Left lung (tissue), 10 donors: Measurements from ENCODE around the gene IGFL4. TPM values are rescaled to one million over a fixed set of nuclear protein-coding genes. Genes with fewer than 3 reads are reported as not detected.
A peak's percentile ranks its signal among the peaks of the same experiment; 100 is the strongest.

ENCODE experiments used
- ATAC-seq: fragments of 200-7000 bp; cut with Tn5 transposase; one replicate; pipeline ENCODE4 v1.9.1; 2020; ENCODE audit warnings: moderate library complexity
- DNase-seq, 4 donors: peaks; one replicate each; pipeline ENCODE4 v3.0.0-alpha.2; 2013 to 2020
- H3K27ac ChIP-seq, 2 donors: fragments of 200-600 bp; sonication (generic) in 1 of 2; one replicate each; pipeline versions ENCODE4 v1.5.0 to v1.8.0; 2020 to 2021
- H3K27me3 ChIP-seq, 2 donors: fragments of 200-600 bp; sonication (generic) in 1 of 2; one replicate each; pipeline versions ENCODE4 v1.5.0 to v1.8.0; 2020 to 2021
- H3K36me3 ChIP-seq, 2 donors: fragments of 200-600 bp; sonication (generic) in 1 of 2; one replicate each; pipeline versions ENCODE4 v1.5.0 to v1.8.0; 2020 to 2021
- H3K4me1 ChIP-seq, 2 donors: fragments of 200-600 bp; one replicate each; pipeline ENCODE4 v1.8.0; 2021
- H3K4me3 ChIP-seq, 2 donors: fragments of 200-600 bp; sonication (generic) in 1 of 2; one replicate each; pipeline versions ENCODE4 v1.5.0 to v1.8.0; 2020 to 2021; ENCODE audit warnings: mild to moderate bottlenecking in 1 of 2
- H3K9me3 ChIP-seq, 2 donors: fragments of 200-600 bp; sonication (generic) in 1 of 2; one replicate each; pipeline versions ENCODE4 v1.5.0 to v1.8.0; 2020 to 2021
- intact Hi-C, 2 donors: fragments of 100-400 bp; cut with DNase I; formaldehyde crosslinking; loops; one replicate each; pipeline versions ENCODE4 v1.11.2 to v1.14.2; 2022
- polyA plus RNA-seq, 6 donors: library from polyadenylated mRNA; unstranded; fragments of 120-200 nt; gene quantifications; one replicate each; pipeline ENCODE4 v1.2.1, GENCODE V29; 2013; ENCODE audit not compliant: insufficient read length in 6 of 6
- total RNA-seq, 2 donors: library from RNA; stranded (reverse); fragmentation: NEBNext Ultra II Directional; extraction: Animal tissue kit (Norgen Biotek cat#: 25700); gene quantifications; one replicate each; pipeline ENCODE4 v1.2.1, GENCODE V29; 2021
- TF ChIP-seq, protein P1 (sequence below), 2 donors: fragments of 200-600 bp; sonication (generic) in 1 of 2; IDR thresholded peaks; one replicate each; pipeline versions ENCODE4 v1.5.0 to v1.8.0; 2021; ENCODE audit warnings: antibody characterized with exemption in 2 of 2
- donor health status: DM: no; HTN: yes; CAD: no.
- donor health status: DM: no; HTN: no; CAD: no.

The IGFL4 gene
- total and polyA plus RNA-seq, 8 donors, result 0.48 to 1.2 (median 1.0) TPM; not detected in 2

DNA sequence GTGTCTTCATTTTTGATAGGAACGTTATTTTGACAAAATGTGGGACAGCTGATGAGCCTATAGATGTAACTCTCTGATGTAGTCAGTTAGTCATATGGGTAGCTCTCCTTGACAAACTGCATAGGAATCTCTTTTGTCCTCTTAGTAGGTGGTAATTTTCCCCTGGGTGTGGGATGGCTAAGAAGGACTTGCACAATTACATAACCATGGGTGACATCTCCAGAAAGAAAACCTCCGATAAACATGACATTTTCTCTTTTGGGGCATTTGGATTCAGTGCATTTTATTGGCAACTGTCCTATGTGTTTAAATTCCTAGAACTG, 41.9 kb upstream of the IGFL4 start:
- intact Hi-C loops, result loop anchor here in 1 of 2 donors (10.0 kb wide), 1 partner anchor 102 kb away; no protein-coding TSS in a partner anchor
- H3K4me3 ChIP-seq, result no peak overlapping the region
- no peak for ATAC-seq
- no peak for DNase-seq
- no peaks in the 10 kb centered on the region for H3K36me3 ChIP-seq
- TF ChIP-seq, protein P1, sequence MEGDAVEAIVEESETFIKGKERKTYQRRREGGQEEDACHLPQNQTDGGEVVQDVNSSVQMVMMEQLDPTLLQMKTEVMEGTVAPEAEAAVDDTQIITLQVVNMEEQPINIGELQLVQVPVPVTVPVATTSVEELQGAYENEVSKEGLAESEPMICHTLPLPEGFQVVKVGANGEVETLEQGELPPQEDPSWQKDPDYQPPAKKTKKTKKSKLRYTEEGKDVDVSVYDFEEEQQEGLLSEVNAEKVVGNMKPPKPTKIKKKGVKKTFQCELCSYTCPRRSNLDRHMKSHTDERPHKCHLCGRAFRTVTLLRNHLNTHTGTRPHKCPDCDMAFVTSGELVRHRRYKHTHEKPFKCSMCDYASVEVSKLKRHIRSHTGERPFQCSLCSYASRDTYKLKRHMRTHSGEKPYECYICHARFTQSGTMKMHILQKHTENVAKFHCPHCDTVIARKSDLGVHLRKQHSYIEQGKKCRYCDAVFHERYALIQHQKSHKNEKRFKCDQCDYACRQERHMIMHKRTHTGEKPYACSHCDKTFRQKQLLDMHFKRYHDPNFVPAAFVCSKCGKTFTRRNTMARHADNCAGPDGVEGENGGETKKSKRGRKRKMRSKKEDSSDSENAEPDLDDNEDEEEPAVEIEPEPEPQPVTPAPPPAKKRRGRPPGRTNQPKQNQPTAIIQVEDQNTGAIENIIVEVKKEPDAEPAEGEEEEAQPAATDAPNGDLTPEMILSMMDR (IDR thresholded peaks at IDR 0.05), result no peak
- H3K27ac ChIP-seq, result no peak overlapping the region
- peaks cover 10 to 61% of the 10 kb centered on the region in 2 donors for H3K27me3 ChIP-seq
- peaks cover 0 to 14% of the 10 kb centered on the region in 2 donors for H3K9me3 ChIP-seq
- H3K4me1 ChIP-seq, result peaks cover 0 to under 1% of the 10 kb centered on the region in 2 donors

DNA sequence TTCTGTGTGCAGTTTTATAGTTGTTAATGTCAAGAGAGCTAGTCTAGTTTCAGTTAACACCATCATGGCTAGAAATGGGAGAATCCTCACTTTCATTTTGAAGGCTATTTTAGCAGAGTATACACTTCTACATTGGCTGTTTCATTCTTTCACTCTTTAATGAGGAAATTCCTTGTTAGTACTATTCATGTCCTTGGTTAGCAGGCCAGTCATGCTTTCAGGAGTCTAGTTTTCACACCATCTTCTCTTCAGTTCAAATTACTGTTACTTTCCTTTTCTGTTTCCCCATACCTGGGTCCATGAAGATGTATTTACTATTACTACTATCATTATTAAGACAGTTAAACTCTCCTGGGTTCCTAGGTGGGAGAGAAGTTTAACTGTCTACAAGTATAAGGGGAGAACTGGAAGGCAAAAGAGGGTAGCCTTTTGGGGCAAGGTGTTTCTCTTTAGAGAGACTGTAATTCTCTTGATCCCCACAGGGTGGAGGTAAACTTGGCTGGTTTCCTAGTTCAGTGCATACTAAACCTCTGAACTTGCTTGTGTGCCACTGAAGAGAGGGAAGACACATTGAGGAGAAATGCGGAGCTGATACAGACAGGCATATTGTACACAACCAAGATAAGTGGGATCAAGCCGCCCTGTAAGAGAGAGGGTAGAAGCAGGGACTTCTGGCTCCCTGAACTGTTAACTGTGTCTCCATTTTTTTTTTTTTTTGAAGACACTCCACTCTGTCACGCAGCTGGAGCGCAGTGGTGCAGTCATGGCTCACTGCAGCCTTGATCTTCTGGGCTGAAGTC, 41.3 kb upstream of the IGFL4 start:
- Histone ChIP-seq H3K27ac (no peak overlapping the region), H3K27me3 (peaks cover 15 to 67% of the 10 kb centered on the region in 2 donors), H3K4me1 (peaks cover 0 to 6% of the 10 kb centered on the region in 2 donors), H3K9me3 (peaks cover 0 to 14% of the 10 kb centered on the region in 2 donors), H3K36me3 (no peaks in the 10 kb centered on the region), H3K4me3 (no peak overlapping the region)
- peak in 2 of 4 donors; percentile 15 to 53 for DNase-seq
- peak; percentile 71 for ATAC-seq
- intact Hi-C loops, result loop anchor here in 1 of 2 donors (10.0 kb wide), 1 partner anchor 103 kb away; no protein-coding TSS in a partner anchor
- TF ChIP-seq, protein P1 (IDR thresholded peaks at IDR 0.05), result peak; percentile 61 to 63

DNA sequence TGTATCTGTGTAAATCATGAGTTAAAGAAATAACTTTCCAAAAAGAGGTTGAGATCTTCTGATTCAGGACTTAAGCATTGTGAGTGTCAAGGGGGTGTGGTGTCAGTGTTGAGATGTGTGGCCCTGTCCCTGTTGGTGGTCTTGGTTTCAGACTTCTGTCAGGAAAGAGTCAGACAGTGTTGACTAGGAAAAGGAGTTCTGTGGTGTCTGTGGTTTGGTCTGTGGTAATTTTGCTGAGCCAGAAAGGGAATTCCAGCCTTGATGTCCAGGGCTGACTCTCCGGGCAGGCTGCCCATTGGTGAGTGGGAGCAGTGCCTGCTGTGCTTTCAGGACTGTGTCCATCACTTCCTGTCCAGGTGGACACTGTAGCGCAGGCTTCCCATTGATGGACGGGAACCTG, 39.8 kb upstream of the IGFL4 start:
- H3K36me3 ChIP-seq, result no peaks in the 10 kb centered on the region
- TF ChIP-seq, protein P1 (IDR thresholded peaks at IDR 0.05), result no peak
- no peak overlapping the region for H3K27ac ChIP-seq
- peak; percentile 51 for ATAC-seq
- intact Hi-C loops, result loop anchor here in 1 of 2 donors (10.0 kb wide), 1 partner anchor 104 kb away; no protein-coding TSS in a partner anchor
- no peak overlapping the region for H3K4me3 ChIP-seq
- DNase-seq, result peak in 1 of 4 donors; percentile 70
- peaks cover 0 to 8% of the 10 kb centered on the region in 2 donors for H3K4me1 ChIP-seq
- H3K27me3 ChIP-seq, result peaks cover 30 to 82% of the 10 kb centered on the region in 2 donors
- H3K9me3 ChIP-seq, result peaks cover 0 to 3% of the 10 kb centered on the region in 2 donors

DNA sequence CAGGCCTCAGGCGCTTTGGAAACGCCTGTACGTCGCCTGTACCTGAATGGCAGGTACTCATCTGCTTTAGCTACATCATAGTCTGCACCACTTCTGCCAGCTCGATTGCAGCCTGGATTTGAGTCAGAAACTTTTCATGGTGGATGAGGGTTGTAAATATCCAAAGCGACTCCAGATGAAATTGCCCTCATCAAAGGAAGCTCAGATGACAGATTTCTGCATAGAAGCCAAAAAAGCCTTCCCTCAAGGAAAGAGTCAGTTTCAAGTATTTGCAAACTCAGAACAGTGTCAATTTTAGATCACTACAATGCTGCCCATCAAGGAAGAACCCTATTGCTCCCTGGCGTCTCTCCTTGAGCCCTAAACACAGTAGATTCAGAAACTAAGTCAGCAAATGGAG, 38.8 kb upstream of the IGFL4 start:
- no peaks in the 10 kb centered on the region for H3K36me3 ChIP-seq
- no peak overlapping the region for H3K27ac ChIP-seq
- ATAC-seq, result no peak
- peaks cover 0 to 8% of the 10 kb centered on the region in 2 donors for H3K4me1 ChIP-seq
- intact Hi-C loops, result loop anchor here in 1 of 2 donors (5.0 kb wide), 1 partner anchor 188 kb away; no protein-coding TSS in a partner anchor
- no peak for DNase-seq
- H3K4me3 ChIP-seq, result no peak overlapping the region
- TF ChIP-seq, protein P1 (IDR thresholded peaks at IDR 0.05), result no peak
- H3K9me3 ChIP-seq, result no peaks in the 10 kb centered on the region
- peaks cover 38 to 85% of the 10 kb centered on the region in 2 donors for H3K27me3 ChIP-seq
